ENCODE measurements around the gene PNKD.
A peak's percentile ranks its signal among the peaks of the same experiment; 100 is the strongest.

Gene PNKD

GRCh38 chr2:218269900-218270720 lies at the start of gene PNKD, which contains the start of gene AAMP:
TSS of gene PNKD (plus strand) at chr2:218270519. CDS start at chr2:218270536, 17 bp downstream.
TSS of gene AAMP (minus strand) at chr2:218270137. CDS start at chr2:218270086, 51 bp downstream.
- peak; percentile 98 for DNase-seq

- no peak for DNase-seq
Measured at GRCh38 chr2:218221000-218221399, 49.3 kb upstream of the PNKD start.

GRCh38 chr2:218223046-218223445 lies 47.3 kb upstream of the PNKD start:
- DNase-seq: no peak

GRCh38 chr2:218224186-218224585 lies 46.1 kb upstream of the PNKD start:
- DNase-seq: no peak

GRCh38 chr2:218226903-218227302 lies 43.4 kb upstream of the PNKD start:
- no peak for DNase-seq

GRCh38 chr2:218228366-218229090 lies 41.8 kb upstream of the PNKD start:
- no peak for DNase-seq

- DNase-seq: no peak
Measured at GRCh38 chr2:218229239-218229638, 41.1 kb upstream of the PNKD start.

GRCh38 chr2:218229851-218230250 lies 40.5 kb upstream of the PNKD start:
- DNase-seq: no peak

GRCh38 chr2:218230882-218231281 lies 39.4 kb upstream of the PNKD start:
- no peak for DNase-seq

GRCh38 chr2:218233543-218233942 lies 36.8 kb upstream of the PNKD start:
- DNase-seq: no peak

- DNase-seq: no peak
Measured at GRCh38 chr2:218234521-218234920, 35.8 kb upstream of the PNKD start.

- no peak for DNase-seq
Measured at GRCh38 chr2:218235017-218235416, 35.3 kb upstream of the PNKD start.

GRCh38 chr2:218236829-218237228 lies 33.5 kb upstream of the PNKD start:
- no peak for DNase-seq

- no peak for DNase-seq
Measured at GRCh38 chr2:218238887-218239286, 31.4 kb upstream of the PNKD start.

- no peak for DNase-seq
Measured at GRCh38 chr2:218244204-218244603, 26.1 kb upstream of the PNKD start.

- no peak for DNase-seq
Measured at GRCh38 chr2:218244665-218245064, 25.7 kb upstream of the PNKD start.

- peak; percentile 48 for DNase-seq
Measured at GRCh38 chr2:218245214-218245613, 25.1 kb upstream of the PNKD start.

- no peak for DNase-seq
Measured at GRCh38 chr2:218249691-218250090, 20.6 kb upstream of the PNKD start.

- no peak for DNase-seq
Measured at GRCh38 chr2:218252509-218253231, 17.6 kb upstream of the PNKD start.

GRCh38 chr2:218253232-218253625 lies 17.1 kb upstream of the PNKD start:
- DNase-seq: no peak

- DNase-seq: no peak
Measured at GRCh38 chr2:218255446-218255845, 14.9 kb upstream of the PNKD start.

- no peak for DNase-seq
Measured at GRCh38 chr2:218256612-218257350, 13.5 kb upstream of the PNKD start.
